ENCODE data around the gene PPARA.

PPARA gene

GRCh38 chr22:46142548-46143490 is 7.5 kb upstream of the PPARA start:
- no peak for DNase-seq (ENCODE audit: low spot score)
- in situ Hi-C loops (cut with MboI; ENCODE audit: low pct_unique_long_range_greater_than_20kb, low sequenced_read_pairs, unreplicated experiment), result no loop called here
- no peak for TF ChIP-seq CTCF (IDR thresholded peaks at IDR 0.05; ENCODE audit: extremely low read depth, insufficient read depth, missing control alignments)

GRCh38 chr22:46143491-46144147 is 6.7 kb upstream of the PPARA start:
- DNase-seq (ENCODE audit: low spot score), result no peak
- no peak for TF ChIP-seq CTCF (IDR thresholded peaks at IDR 0.05; ENCODE audit: extremely low read depth, insufficient read depth, missing control alignments)
- in situ Hi-C loops (cut with MboI; ENCODE audit: low pct_unique_long_range_greater_than_20kb, low sequenced_read_pairs, unreplicated experiment), result no loop called here

- in situ Hi-C loops (cut with MboI; ENCODE audit: low pct_unique_long_range_greater_than_20kb, low sequenced_read_pairs, unreplicated experiment), result no loop called here
- no peak for TF ChIP-seq CTCF (IDR thresholded peaks at IDR 0.05; ENCODE audit: extremely low read depth, insufficient read depth, missing control alignments)
- no peak for DNase-seq (ENCODE audit: low spot score)
Observed at GRCh38 chr22:46145361-46145851, 4.9 kb upstream of the PPARA start.

GRCh38 chr22:46145896-46146295 is 4.4 kb upstream of the PPARA start:
- in situ Hi-C loops (cut with MboI; ENCODE audit: low pct_unique_long_range_greater_than_20kb, low sequenced_read_pairs, unreplicated experiment), result no loop called here
- no peak for DNase-seq (ENCODE audit: low spot score)
- no peak for TF ChIP-seq CTCF (IDR thresholded peaks at IDR 0.05; ENCODE audit: extremely low read depth, insufficient read depth, missing control alignments)

GRCh38 chr22:46146329-46146728 is 4.0 kb upstream of the PPARA start:
- in situ Hi-C loops (cut with MboI; ENCODE audit: low pct_unique_long_range_greater_than_20kb, low sequenced_read_pairs, unreplicated experiment), result no loop called here
- no peak for DNase-seq (ENCODE audit: low spot score)
- no peak for TF ChIP-seq CTCF (IDR thresholded peaks at IDR 0.05; ENCODE audit: extremely low read depth, insufficient read depth, missing control alignments)

GRCh38 chr22:46147061-46147460 is 3.3 kb upstream of the PPARA start:
- in situ Hi-C loops (cut with MboI; ENCODE audit: low pct_unique_long_range_greater_than_20kb, low sequenced_read_pairs, unreplicated experiment), result no loop called here
- DNase-seq (ENCODE audit: low spot score), result no peak
- TF ChIP-seq CTCF (IDR thresholded peaks at IDR 0.05; ENCODE audit: extremely low read depth, insufficient read depth, missing control alignments), result no peak

All from GM13977 (cell line).